CD14-positive monocyte (primary cell): ENCODE results near the gene WNT7A. TPM values are rescaled to one million over a fixed set of nuclear protein-coding genes. Genes with fewer than 3 reads are reported as not detected.

ENCODE experiments used
- DNase-seq, 3 donors: peaks; one replicate each; pipeline ENCODE4 v3.0.0-alpha.2; 2011 to 2022
- H2AFZ ChIP-seq: 2 replicates; pipeline ENCODE4 v1.6.0; 2012; ENCODE audit warnings: mild to moderate bottlenecking, low read depth, low read length, inconsistent platforms; ENCODE audit not compliant: insufficient read depth, poor library complexity, severe bottlenecking
- H3K27ac ChIP-seq, 2 donors: 1 replicate in 1 of 2; 2 replicates in 1 of 2; pipeline ENCODE4 v1.5.1; 2012 to 2013; ENCODE audit warnings: low read length in 2 of 2, control low read depth in 1 of 2, inconsistent platforms in 1 of 2, low read depth in 1 of 2, mild to moderate bottlenecking in 1 of 2
- H3K27me3 ChIP-seq, 2 donors: one replicate each; pipeline versions ENCODE4 v1.6.0 to v1.6.1; 2011 to 2013; ENCODE audit warnings: low read length in 2 of 2; ENCODE audit not compliant: control insufficient read depth in 2 of 2, insufficient read depth in 2 of 2
- H3K36me3 ChIP-seq, 2 donors: replicated peaks in 1 of 2; 1 replicate in 1 of 2; 2 replicates in 1 of 2; pipeline versions ENCODE4 v1.5.1 to v1.6.1; 2012 to 2013; ENCODE audit warnings: low read length in 2 of 2, control low read depth in 1 of 2, inconsistent platforms in 1 of 2, mild to moderate bottlenecking in 1 of 2; ENCODE audit not compliant: insufficient read depth in 2 of 2, control insufficient read depth in 1 of 2
- H3K4me1 ChIP-seq, 2 donors: 1 replicate in 1 of 2; 2 replicates in 1 of 2; pipeline versions ENCODE4 v1.5.1 to v1.6.1; 2012 to 2013; ENCODE audit warnings: low read length in 2 of 2, control low read depth in 1 of 2, inconsistent platforms in 1 of 2, mild to moderate bottlenecking in 1 of 2, moderate library complexity in 1 of 2; ENCODE audit not compliant: insufficient read depth in 2 of 2, control insufficient read depth in 1 of 2
- H3K4me2 ChIP-seq: replicated peaks from 2 replicates; pipeline ENCODE3; 2012; ENCODE audit warnings: low read length, moderate library complexity, mild to moderate bottlenecking; ENCODE audit not compliant: poor library complexity, severe bottlenecking; ENCODE audit errors: extremely low read depth
- H3K4me3 ChIP-seq, 3 experiments: fragments of 200-600 bp in 1 of 3; sonication (generic) in 1 of 3; replicated peaks in 1 of 3; 1 replicate in 2 of 3; 2 replicates in 1 of 3; pipeline ENCODE4 v1.5.1; 2011 to 2013; ENCODE audit warnings: low read length in 3 of 3, mild to moderate bottlenecking in 3 of 3, control low read depth in 2 of 3, low read depth in 2 of 3, inconsistent platforms in 1 of 3, moderate library complexity in 1 of 3
- H3K79me2 ChIP-seq: 2 replicates; pipeline ENCODE4 v1.6.0; 2012; ENCODE audit warnings: mild to moderate bottlenecking, control low read depth, inconsistent platforms, low read length, moderate library complexity; ENCODE audit not compliant: insufficient read depth
- H3K9ac ChIP-seq: 2 replicates; pipeline ENCODE4 v1.6.0; 2017; ENCODE audit warnings: low read length, mild to moderate bottlenecking; ENCODE audit not compliant: insufficient read depth, poor library complexity, severe bottlenecking
- H3K9me3 ChIP-seq, 2 donors: replicated peaks in 1 of 2; 1 replicate in 1 of 2; 2 replicates in 1 of 2; pipeline versions ENCODE4 v1.5.1 to v1.6.1; 2012 to 2013; ENCODE audit warnings: low read length in 2 of 2, control low read depth in 1 of 2; ENCODE audit not compliant: control insufficient read depth in 1 of 2, insufficient read depth in 1 of 2
- H4K20me1 ChIP-seq: 2 replicates; pipeline ENCODE4 v1.6.0; 2012; ENCODE audit warnings: mild to moderate bottlenecking, low read length, control low read depth, moderate library complexity; ENCODE audit not compliant: insufficient read depth
- H3K27ac Mint-ChIP-seq, 7 donors: one replicate each; pipeline ENCODE4 v1.8.0; 2020; ENCODE audit warnings: mild to moderate bottlenecking in 7 of 7, mixed read lengths in 7 of 7, moderate library complexity in 6 of 7, inconsistent platforms in 2 of 7
- H3K27me3 Mint-ChIP-seq, 3 donors: one replicate each; pipeline ENCODE4 v1.8.0; 2021 to 2022; ENCODE audit warnings: low read depth in 3 of 3, mild to moderate bottlenecking in 3 of 3, mixed read lengths in 3 of 3, moderate library complexity in 3 of 3, inconsistent platforms in 1 of 3
- H3K36me3 Mint-ChIP-seq, 2 donors: one replicate each; pipeline ENCODE4 v1.8.0; 2020; ENCODE audit warnings: mixed read lengths in 2 of 2, inconsistent platforms in 1 of 2, mild to moderate bottlenecking in 1 of 2
- H3K4me1 Mint-ChIP-seq: one replicate; pipeline ENCODE4 v1.8.0; 2020; ENCODE audit warnings: mild to moderate bottlenecking, mixed read lengths
- H3K4me3 Mint-ChIP-seq, 2 donors: one replicate each; pipeline ENCODE4 v1.8.0; 2020; ENCODE audit warnings: mild to moderate bottlenecking in 2 of 2, mixed read lengths in 2 of 2, moderate library complexity in 1 of 2
- H3K9me3 Mint-ChIP-seq, 7 donors: one replicate each; pipeline ENCODE4 v1.8.0; 2020 to 2022; ENCODE audit warnings: mixed read lengths in 7 of 7, mild to moderate bottlenecking in 6 of 7, moderate library complexity in 6 of 7, inconsistent platforms in 2 of 7
- CTCF ChIP-seq: fragments of 200-600 bp; IDR thresholded peaks from one replicate; pipeline ENCODE4 v1.8.0; 2022; ENCODE audit warnings: antibody characterized with exemption, mild to moderate bottlenecking
- WGBS: methylation state at CpG from one replicate; pipeline ENCODE4 v1.1.5; 2013; ENCODE audit warnings: missing lambda C conversion rate; ENCODE audit not compliant: insufficient coverage; 5-methylcytosine and 5-hydroxymethylcytosine counted together
- intact Hi-C, 2 donors: fragments of 100-400 bp; cut with micrococcal nuclease; formaldehyde crosslinking; loops; one replicate each; pipeline versions ENCODE4 v1.15.0 to v1.15.1; 2023
- polyA plus RNA-seq, 3 donors: library from polyadenylated mRNA; depleted of rRNA in 1 of 3; unstranded in 2 of 3; stranded (reverse) in 1 of 3; fragments of 300-500 nt in 2 of 3; fragments of >200 nt in 1 of 3; fragmentation: Illumina TruSeq in 2 of 3; gene quantifications; 1 replicate in 2 of 3; 2 replicates in 1 of 3; pipeline ENCODE4 v1.2.3, GENCODE V29; 2012 to 2021

Gene WNT7A
- polyA plus RNA-seq, 3 donors: not detected

- Mint-ChIP-seq H3K9me3 (peaks cover 2 to 21% (median 10%) of the 10 kb centered on the region in 7 donors), H3K4me1 (peaks cover 8% of the 10 kb centered on the region), H3K27ac (no peak overlapping the region), H3K4me3 (no peak overlapping the region), H3K27me3 (peaks cover 11 to 26% (median 24%) of the 10 kb centered on the region in 3 donors), H3K36me3 (no peaks in the 10 kb centered on the region)
- intact Hi-C loops: loop anchor here (10.0 kb wide), 2 partner anchors 234 to 584 kb away; partner anchors contain the start of genes CHCHD4 (in 1 of the 2) and TMEM43 (in 1 of the 2)
- TF ChIP-seq CTCF: no peak
- DNase-seq: no peak
- Histone ChIP-seq H3K4me1 (peaks cover 5 to 6% of the 10 kb centered on the region in 2 donors), H2AFZ (no peak overlapping the region), H4K20me1 (no peaks in the 10 kb centered on the region), H3K4me2 (no peak overlapping the region), H3K79me2 (no peaks in the 10 kb centered on the region), H3K9me3 (peaks cover 0 to 2% of the 10 kb centered on the region in 2 donors), H3K4me3 (no peak overlapping the region), H3K9ac (no peak overlapping the region), H3K36me3 (no peaks in the 10 kb centered on the region), H3K27me3 (peaks cover 0 to 10% of the 10 kb centered on the region in 2 donors), H3K27ac (no peak overlapping the region)
- 25% methylated on average over 6 of the region's 13 CpGs for WGBS
Measured at GRCh38 chr3:13890377-13891016, 10.6 kb upstream of the WNT7A start.

GRCh38 chr3:13888576-13888975 lies 8.7 kb upstream of the WNT7A start:
- no peak overlapping the region for H3K9ac ChIP-seq
- H3K9me3 Mint-ChIP-seq: peaks cover 2 to 10% (median 3%) of the 10 kb centered on the region in 7 donors
- no peaks in the 10 kb centered on the region for H3K9me3 ChIP-seq
- DNase-seq: no peak
- H2AFZ ChIP-seq: no peak overlapping the region
- no peak overlapping the region for H3K4me3 Mint-ChIP-seq
- H3K27ac ChIP-seq: no peak overlapping the region
- no peak for TF ChIP-seq CTCF
- H3K36me3 ChIP-seq: no peaks in the 10 kb centered on the region
- no peak overlapping the region for H3K4me2 ChIP-seq
- H3K79me2 ChIP-seq: no peaks in the 10 kb centered on the region
- no peaks in the 10 kb centered on the region for H3K4me1 Mint-ChIP-seq
- H3K27me3 Mint-ChIP-seq: peaks cover 10 to 24% (median 19%) of the 10 kb centered on the region in 3 donors
- H3K4me3 ChIP-seq: no peak overlapping the region
- H4K20me1 ChIP-seq: no peaks in the 10 kb centered on the region
- no peak overlapping the region for H3K27ac Mint-ChIP-seq
- H3K36me3 Mint-ChIP-seq: no peaks in the 10 kb centered on the region
- intact Hi-C loops: no loop called here
- no CpG with 5 or more reads among the region's 1 CpG for WGBS
- H3K27me3 ChIP-seq: peaks cover under 1 to 3% of the 10 kb centered on the region in 2 donors
- H3K4me1 ChIP-seq: no peaks in the 10 kb centered on the region
